Loucy (cell line): Measurements from ENCODE around the gene ATG7.

Source experiments
- EZH2phosphoT487 ChIP-seq: fragments of 200-600 bp; IDR thresholded peaks from 2 replicates; pipeline ENCODE4 v1.6.1; 2018; ENCODE audit warnings: antibody characterized with exemption, mild to moderate bottlenecking, moderate library complexity, borderline replicate concordance
- TF ChIP-seq, protein P1 (sequence below): fragments of 200-600 bp; sonication (generic); conservative IDR thresholded peaks from 2 replicates; pipeline ENCODE4 v1.5.1; 2014; ENCODE audit warnings: mild to moderate bottlenecking, antibody characterized with exemption, low read length

DNA sequence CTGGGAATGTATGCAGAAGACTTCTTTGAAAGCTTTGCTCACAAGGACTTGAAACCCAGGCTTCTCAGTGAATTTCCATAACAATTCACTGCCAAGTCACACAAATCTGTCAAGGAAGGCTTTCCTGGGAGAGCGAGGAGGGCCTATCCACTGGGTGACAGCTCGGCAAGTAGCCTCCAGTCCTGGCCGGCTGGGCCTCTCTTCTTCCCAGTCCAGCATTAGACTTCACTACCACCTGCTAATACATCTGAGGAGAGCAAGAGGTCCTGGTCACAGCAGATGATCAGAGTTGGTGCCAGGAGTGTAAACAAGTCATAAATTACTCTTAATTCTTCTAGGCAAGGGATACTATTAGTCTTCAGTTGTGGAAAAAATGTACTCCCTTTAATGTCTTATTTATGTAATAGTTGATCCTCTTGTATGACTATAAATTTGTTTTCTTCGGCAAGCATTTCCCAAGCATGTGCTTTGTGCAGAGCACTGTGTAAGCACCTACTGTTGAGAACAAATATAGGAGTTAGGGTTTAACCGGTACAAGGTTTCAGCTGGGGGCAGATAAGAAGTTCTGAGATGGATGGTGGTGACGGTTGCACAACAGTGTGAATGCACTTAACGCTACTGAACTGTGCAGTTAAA lies 208.6 kb downstream of the ATG7 start:
- TF ChIP-seq, protein P1, sequence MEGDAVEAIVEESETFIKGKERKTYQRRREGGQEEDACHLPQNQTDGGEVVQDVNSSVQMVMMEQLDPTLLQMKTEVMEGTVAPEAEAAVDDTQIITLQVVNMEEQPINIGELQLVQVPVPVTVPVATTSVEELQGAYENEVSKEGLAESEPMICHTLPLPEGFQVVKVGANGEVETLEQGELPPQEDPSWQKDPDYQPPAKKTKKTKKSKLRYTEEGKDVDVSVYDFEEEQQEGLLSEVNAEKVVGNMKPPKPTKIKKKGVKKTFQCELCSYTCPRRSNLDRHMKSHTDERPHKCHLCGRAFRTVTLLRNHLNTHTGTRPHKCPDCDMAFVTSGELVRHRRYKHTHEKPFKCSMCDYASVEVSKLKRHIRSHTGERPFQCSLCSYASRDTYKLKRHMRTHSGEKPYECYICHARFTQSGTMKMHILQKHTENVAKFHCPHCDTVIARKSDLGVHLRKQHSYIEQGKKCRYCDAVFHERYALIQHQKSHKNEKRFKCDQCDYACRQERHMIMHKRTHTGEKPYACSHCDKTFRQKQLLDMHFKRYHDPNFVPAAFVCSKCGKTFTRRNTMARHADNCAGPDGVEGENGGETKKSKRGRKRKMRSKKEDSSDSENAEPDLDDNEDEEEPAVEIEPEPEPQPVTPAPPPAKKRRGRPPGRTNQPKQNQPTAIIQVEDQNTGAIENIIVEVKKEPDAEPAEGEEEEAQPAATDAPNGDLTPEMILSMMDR, result no peak
- no peak for TF ChIP-seq EZH2phosphoT487
